HCT116 (cell line): Measurements from ENCODE around the gene CLGN. TPM values are rescaled to one million over a fixed set of nuclear protein-coding genes. Genes with fewer than 3 reads are reported as not detected.

ENCODE experiments used
- ATAC-seq: fragments of 200-7000 bp; cut with Tn5 transposase; 2 replicates; pipeline ENCODE4 v1.9.1; 2020; ENCODE audit warnings: mild to moderate bottlenecking, moderate library complexity
- BruUV-seq: library from RNA; stranded (reverse); fragments of 400-500 nt; replicated peaks from 2 replicates; lab custom pipeline; 2021; lab: Mats Ljungman, UMichigan
- CTCF ChIA-PET: fragments of 300-600 bp; sonication (Branson Sonifier 250); formaldehyde crosslinking; loops from one replicate; lab custom pipeline; 2021; ENCODE audit warnings: antibody characterized with exemption; lab: Charles Lee
- POLR2A ChIA-PET: fragments of 300-600, 350-600 bp; sonication (Branson Sonifier 250); formaldehyde crosslinking; loops from one replicate; lab custom pipeline; 2021; ENCODE audit warnings: antibody characterized with exemption; lab: Charles Lee
- RAD21 ChIA-PET, 2 experiments: fragments of 300-600 bp; sonication (Branson Sonifier 250); formaldehyde crosslinking; loops; one replicate each; lab custom pipeline; 2023; ENCODE audit warnings: low total read pairs in 2 of 2; ENCODE audit not compliant: uncharacterized antibody in 2 of 2, unreplicated experiment in 2 of 2, low non-redundant PET in 1 of 2; lab: Charles Lee
- DNase-seq: peaks from one replicate; pipeline ENCODE4 v3.0.0-alpha.2; 2010; ENCODE audit warnings: low read depth, low spot score
- H2AFZ ChIP-seq: fragments of 200-600 bp; shearing (Covaris generic), sonication (generic); 2 replicates; pipeline ENCODE4 v1.6.1; 2017; ENCODE audit warnings: low read depth, mixed run types, mixed read lengths, antibody characterized with exemption, low read length; ENCODE audit not compliant: poor library complexity, severe bottlenecking
- H3K27ac ChIP-seq: 2 replicates; pipeline ENCODE4 v1.5.1; 2012; ENCODE audit warnings: low read depth, low read length
- H3K27me3 ChIP-seq: fragments of 200-600 bp; sonication (generic); 2 replicates; pipeline ENCODE4 v1.6.1; 2016; ENCODE audit warnings: mixed run types, low read length, mixed read lengths; ENCODE audit not compliant: insufficient read depth
- H3K36me3 ChIP-seq, 2 experiments: fragments of 200-500 bp in 1 of 2; fragments of 200-600 bp in 1 of 2; sonication (Bioruptor generic) in 1 of 2; sonication (generic) in 1 of 2; 2 replicates each; pipeline versions ENCODE4 v1.5.1 to v1.6.1; 2014 to 2016; ENCODE audit warnings: low read length in 2 of 2, inconsistent platforms in 1 of 2, mixed read lengths in 1 of 2, mixed run types in 1 of 2; ENCODE audit not compliant: insufficient read depth in 2 of 2, control insufficient read depth in 1 of 2
- H3K4me1 ChIP-seq, 2 experiments: fragments of 200-600 bp in 1 of 2; sonication (generic) in 1 of 2; 2 replicates each; pipeline versions ENCODE4 v1.5.1 to v1.6.1; 2012 to 2017; ENCODE audit warnings: low read length in 2 of 2, inconsistent platforms in 1 of 2, mild to moderate bottlenecking in 1 of 2, mixed read lengths in 1 of 2, mixed run types in 1 of 2, moderate library complexity in 1 of 2; ENCODE audit not compliant: insufficient read depth in 2 of 2, control insufficient read depth in 1 of 2
- H3K4me2 ChIP-seq: fragments of 200-600 bp; sonication (generic); 2 replicates; pipeline ENCODE4 v1.6.1; 2017; ENCODE audit warnings: mixed run types, low read length, mixed read lengths
- H3K4me3 ChIP-seq, 2 experiments: fragments of 200-600 bp in 1 of 2; sonication (generic) in 1 of 2; replicated peaks in 1 of 2; 2 replicates each; pipeline ENCODE4 v1.5.1; 2011 to 2016; ENCODE audit warnings: low read length in 2 of 2, control low read depth in 1 of 2, low read depth in 1 of 2, mild to moderate bottlenecking in 1 of 2, mixed read lengths in 1 of 2, mixed run types in 1 of 2
- H3K79me2 ChIP-seq: fragments of 200-600 bp; sonication (generic); 2 replicates; pipeline ENCODE4 v1.6.1; 2017; ENCODE audit warnings: mild to moderate bottlenecking, mixed run types, low read length, moderate library complexity, mixed read lengths; ENCODE audit not compliant: insufficient read depth
- H3K9ac ChIP-seq: fragments of 200-600 bp; sonication (generic); 2 replicates; pipeline ENCODE4 v1.6.1; 2016; ENCODE audit warnings: low read length, mixed read lengths
- H3K9me2 ChIP-seq: fragments of 200-600 bp; sonication (generic), shearing (Covaris generic); 2 replicates; pipeline ENCODE4 v1.6.1; 2017; ENCODE audit warnings: mixed run types, mild to moderate bottlenecking, moderate library complexity; ENCODE audit not compliant: insufficient read depth
- H3K9me3 ChIP-seq, 2 experiments: fragments of 200-500 bp in 1 of 2; fragments of 200-600 bp in 1 of 2; sonication (Bioruptor generic) in 1 of 2; sonication (generic) in 1 of 2; 2 replicates each; pipeline ENCODE4 v1.6.1; 2014 to 2017; ENCODE audit warnings: low read length in 2 of 2, mixed read lengths in 2 of 2, inconsistent platforms in 1 of 2, low read depth in 1 of 2, mild to moderate bottlenecking in 1 of 2, mixed run types in 1 of 2, moderate library complexity in 1 of 2; ENCODE audit not compliant: control insufficient read depth in 1 of 2, insufficient read depth in 1 of 2
- H4K20me1 ChIP-seq: fragments of 200-600 bp; sonication (generic), shearing (Covaris generic); 2 replicates; pipeline ENCODE4 v1.6.1; 2017; ENCODE audit warnings: mixed run types, mild to moderate bottlenecking, moderate library complexity; ENCODE audit not compliant: insufficient read depth
- ATF3 ChIP-seq: IDR thresholded peaks from 2 replicates; pipeline ENCODE4 v1.6.1; 2012
- CBX3 ChIP-seq: IDR thresholded peaks from 2 replicates; pipeline ENCODE4 v1.6.1; 2012; ENCODE audit warnings: low read depth
- CTCF ChIP-seq, 3 experiments: fragments of 200-600 bp in 1 of 3; sonication (generic) in 1 of 3; IDR thresholded peaks in 2 of 3; conservative IDR thresholded peaks in 1 of 3; 2 replicates each; pipeline ENCODE4 v1.5.1; 2012 to 2017; ENCODE audit warnings: low read depth in 2 of 3, low read length in 2 of 3, antibody characterized with exemption in 1 of 3, borderline replicate concordance in 1 of 3, control low read depth in 1 of 3, mild to moderate bottlenecking in 1 of 3, mixed read lengths in 1 of 3, mixed run types in 1 of 3, moderate library complexity in 1 of 3; ENCODE audit not compliant: insufficient read depth in 1 of 3
- EGR1 ChIP-seq: IDR thresholded peaks from 2 replicates; pipeline ENCODE4 v1.6.1; 2012; ENCODE audit warnings: low read depth
- ELF1 ChIP-seq: IDR thresholded peaks from 2 replicates; pipeline ENCODE4 v1.6.1; 2012; ENCODE audit warnings: low read depth, borderline replicate concordance
- EZH2 ChIP-seq: fragments of 200-600 bp; sonication (generic); IDR thresholded peaks from 2 replicates; pipeline ENCODE4 v1.6.1; 2017; ENCODE audit warnings: antibody characterized with exemption, mixed run types
- EZH2phosphoT487 ChIP-seq: fragments of 200-600 bp; IDR thresholded peaks from 2 replicates; pipeline ENCODE4 v1.6.1; 2018; ENCODE audit warnings: antibody characterized with exemption, borderline replicate concordance
- FOSL1 ChIP-seq: IDR thresholded peaks from 2 replicates; pipeline ENCODE4 v1.6.1; 2012; ENCODE audit warnings: low read depth
- JUND ChIP-seq: IDR thresholded peaks from 2 replicates; pipeline ENCODE4 v1.6.1; 2012
- POLR2A ChIP-seq: IDR thresholded peaks from 2 replicates; pipeline ENCODE4 v1.7.0; 2011; ENCODE audit warnings: borderline replicate concordance; ENCODE audit not compliant: insufficient read depth, insufficient read length; ENCODE audit errors: extremely low read depth
- RAD21 ChIP-seq: IDR thresholded peaks from 2 replicates; pipeline ENCODE4 v1.6.1; 2012; ENCODE audit warnings: low read depth, mild to moderate bottlenecking
- SIN3A ChIP-seq: IDR thresholded peaks from 2 replicates; pipeline ENCODE4 v1.6.1; 2012; ENCODE audit warnings: low read depth
- SP1 ChIP-seq: IDR thresholded peaks from 2 replicates; pipeline ENCODE4 v1.6.1; 2012; ENCODE audit warnings: low read depth
- YY1 ChIP-seq: IDR thresholded peaks from 2 replicates; pipeline ENCODE4 v1.6.1; 2011; ENCODE audit warnings: low read length, low read depth, moderate library complexity, mild to moderate bottlenecking; ENCODE audit not compliant: insufficient replicate concordance; ENCODE audit errors: extremely low read depth
- ZBTB33 ChIP-seq: IDR thresholded peaks from 2 replicates; pipeline ENCODE4 v1.6.1; 2011; ENCODE audit warnings: mild to moderate bottlenecking, low read length, moderate library complexity; ENCODE audit not compliant: insufficient replicate concordance; ENCODE audit errors: extremely low read depth
- ZFX ChIP-seq: fragments of 450-650 bp; IDR thresholded peaks from 2 replicates; pipeline ENCODE4 v1.6.1; 2017
- ZNF274 ChIP-seq: fragments of 200-500 bp; sonication (Bioruptor generic); IDR thresholded peaks from 2 replicates; pipeline ENCODE4 v1.6.1; 2014; ENCODE audit warnings: mild to moderate bottlenecking, low read depth, low read length, inconsistent platforms
- intact Hi-C: fragments of 100-400 bp; cut with micrococcal nuclease; formaldehyde crosslinking; loops from 2 replicates; pipeline ENCODE4 v1.10.0; 2022
- total RNA-seq: library from RNA; stranded (reverse); gene quantifications from one replicate; pipeline ENCODE4 v1.2.1, GENCODE V29; 2021; ENCODE audit not compliant: unreplicated experiment

CLGN gene
- total RNA-seq, 1 experiment from 2014 or later, result 1.4 TPM

- POLR2A ChIA-PET, result no interaction called here
- Histone ChIP-seq H3K79me2 (no peaks in the 10 kb centered on the region), H2AFZ (no peak overlapping the region), H3K27me3 (no peaks in the 10 kb centered on the region), H3K36me3 (no peaks in the 10 kb centered on the region), H3K9ac (no peak overlapping the region)
- ATAC-seq (no peak), DNase-seq (no peak)
- intact Hi-C loops, result no loop called here
- TF ChIP-seq CTCF (IDR thresholded peaks at IDR 0.05 in 2 of 3, conservative IDR thresholded peaks at IDR 0.05 in 1 of 3; ENCODE audit: borderline replicate concordance in 1 of 3, insufficient read depth in 1 of 3, low read depth in 2 of 3, low read length in 2 of 3) (no peak), EZH2phosphoT487 (no peak), EGR1 (no peak), SP1 (no peak), EZH2 (no peak), YY1 (no peak), SIN3A (no peak), ATF3 (no peak), POLR2A (no peak), ELF1 (no peak), CBX3 (no peak), JUND (no peak), ZBTB33 (no peak), ZFX (no peak), FOSL1 (no peak), ZNF274 (no peak), RAD21 (no peak)
- TF ChIP-seq, all 23 proteins: peak for 0
- BruUV-seq, result no TSS peak
- ChIA-PET CTCF (no interaction called here), RAD21 (no interaction called here)
- no peaks in the 10 kb centered on the region for H4K20me1 ChIP-seq
- no peaks in the 10 kb centered on the region for H3K4me1 ChIP-seq
- H3K4me3 ChIP-seq, result no peak overlapping the region
- H3K9me3 ChIP-seq, result no peaks in the 10 kb centered on the region
- no peak overlapping the region for H3K27ac ChIP-seq
- H3K4me2 ChIP-seq, result no peak overlapping the region
- H3K9me2 ChIP-seq, result no peaks in the 10 kb centered on the region
These were observed 22.9 kb upstream of the CLGN start for GRCh38 chr4:140450352-140450751.
